Activated naive CD4-positive, alpha-beta T cell treated with anti-CD3 and anti-CD28 coated beads for 36 hours (primary cell): ENCODE measurements around the gene SERTAD1. TPM values are rescaled to one million over a fixed set of nuclear protein-coding genes. Genes with fewer than 3 reads are reported as not detected.

Experiments
- CTCF ChIA-PET: fragments of 350-600 bp; sonication (Branson Sonifier 250); formaldehyde crosslinking; loops from one replicate; lab custom pipeline; 2021; ENCODE audit warnings: antibody characterized with exemption; lab: Charles Lee
- DNase-seq: peaks from one replicate; pipeline ENCODE4 v3.0.0-alpha.2; 2020
- H3K27ac Mint-ChIP-seq: one replicate; pipeline ENCODE4 v1.8.0; 2021; ENCODE audit warnings: mild to moderate bottlenecking, mixed read lengths
- H3K27me3 Mint-ChIP-seq: one replicate; pipeline ENCODE4 v1.8.0; 2021; ENCODE audit warnings: low read depth, mixed read lengths
- H3K36me3 Mint-ChIP-seq: one replicate; pipeline ENCODE4 v1.8.0; 2021; ENCODE audit warnings: low read depth, mixed read lengths
- H3K4me1 Mint-ChIP-seq: one replicate; pipeline ENCODE4 v1.8.0; 2021; ENCODE audit warnings: low read depth, mixed read lengths
- H3K4me3 Mint-ChIP-seq: one replicate; pipeline ENCODE4 v1.8.0; 2021; ENCODE audit warnings: mild to moderate bottlenecking, moderate library complexity, mixed read lengths
- H3K9me3 Mint-ChIP-seq: one replicate; pipeline ENCODE4 v1.8.0; 2021; ENCODE audit warnings: mixed read lengths
- intact Hi-C: fragments of 100-400 bp; cut with micrococcal nuclease; formaldehyde crosslinking; loops from one replicate; pipeline ENCODE4 v1.15.1; 2023
- total RNA-seq, 2 experiments: library from RNA; stranded (reverse); gene quantifications; one replicate each; pipeline ENCODE4 v1.2.3, GENCODE V29; 2021

The SERTAD1 gene
- total RNA-seq, 2 experiments from 2014 or later, result 8.8 to 9.2 TPM

DNA sequence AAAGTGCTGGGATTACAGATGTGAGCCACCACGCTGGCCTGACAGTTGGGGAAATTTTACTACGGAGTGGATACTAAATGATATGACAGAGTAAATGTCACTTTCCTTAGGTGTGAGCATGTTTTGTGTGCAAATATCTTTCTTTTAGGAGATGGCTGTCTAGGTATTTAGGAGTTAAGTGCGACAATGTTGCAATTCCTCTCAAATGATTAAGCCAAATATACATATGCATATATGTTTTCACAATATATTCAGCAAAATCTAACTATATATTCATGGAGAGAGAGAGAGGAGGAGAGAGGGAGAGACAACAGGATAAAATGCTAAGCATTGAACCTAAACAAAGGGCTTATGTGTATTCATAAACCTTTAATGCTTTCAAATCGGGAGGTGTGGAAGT lies 23.7 kb upstream of the SERTAD1 start:
- intact Hi-C loops, result no loop called here

GRCh38 chr19:40446263-40446784 lies 20.5 kb upstream of the SERTAD1 start:
- H3K9me3 Mint-ChIP-seq, result no peaks in the 10 kb centered on the region
- no peak overlapping the region for H3K4me3 Mint-ChIP-seq
- CTCF ChIA-PET, result no interaction called here
- H3K27me3 Mint-ChIP-seq, result no peaks in the 10 kb centered on the region
- DNase-seq, result no peak
- intact Hi-C loops, result no loop called here
- no peak overlapping the region for H3K27ac Mint-ChIP-seq
- H3K4me1 Mint-ChIP-seq, result peaks cover 14% of the 10 kb centered on the region
- peaks cover 2% of the 10 kb centered on the region for H3K36me3 Mint-ChIP-seq

More for the DNA sequence above, 23.7 kb upstream of the SERTAD1 start:
- Mint-ChIP-seq H3K9me3 (no peaks in the 10 kb centered on the region), H3K27ac (no peak overlapping the region), H3K4me3 (no peak overlapping the region), H3K36me3 (peaks cover 2% of the 10 kb centered on the region), H3K4me1 (peaks cover 3% of the 10 kb centered on the region), H3K27me3 (no peaks in the 10 kb centered on the region)
- no peak for DNase-seq
- CTCF ChIA-PET, result no interaction called here

- H3K27ac Mint-ChIP-seq, result no peak overlapping the region
- no peaks in the 10 kb centered on the region for H3K9me3 Mint-ChIP-seq
- intact Hi-C loops, result no loop called here
- H3K36me3 Mint-ChIP-seq, result peaks cover 2% of the 10 kb centered on the region
- CTCF ChIA-PET, result no interaction called here
- no peak for DNase-seq
- no peaks in the 10 kb centered on the region for H3K27me3 Mint-ChIP-seq
- peaks cover 16% of the 10 kb centered on the region for H3K4me1 Mint-ChIP-seq
- peak overlapping the region; percentile 43 for H3K4me3 Mint-ChIP-seq
Measured at GRCh38 chr19:40445780-40446262, 20.0 kb upstream of the SERTAD1 start.

DNA sequence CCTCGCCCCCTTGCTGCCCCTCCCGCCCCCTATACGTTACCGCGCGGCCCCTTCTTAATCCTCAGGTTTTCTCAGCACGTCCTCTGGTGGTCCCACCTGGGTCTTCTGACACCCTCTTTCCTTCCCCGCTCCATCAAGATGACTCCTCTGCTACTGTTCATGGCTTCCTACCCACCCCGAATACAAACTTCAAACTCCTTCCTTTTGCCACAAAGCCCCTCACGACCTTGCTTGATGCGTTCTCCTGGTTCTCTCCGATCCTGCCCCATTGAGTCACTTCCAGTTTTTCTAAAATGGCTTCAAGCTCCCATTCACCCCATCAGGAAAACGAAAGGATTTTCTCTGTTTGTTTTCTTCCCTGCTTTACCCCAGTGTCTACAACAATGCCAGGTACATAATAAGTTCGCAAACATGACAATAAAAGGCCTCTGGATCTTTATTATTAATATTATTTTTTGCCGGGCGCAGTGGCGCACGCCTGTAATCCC lies 19.1 kb upstream of the SERTAD1 start:
- intact Hi-C loops, result loop anchor here (1.0 to 5.0 kb wide), 5 partner anchors 24 to 352 kb away; partner anchors contain the start of genes ACTMAP, EGLN2 and SNRPA
- H3K27me3 Mint-ChIP-seq, result no peaks in the 10 kb centered on the region
- peak overlapping the region; percentile 60 for H3K27ac Mint-ChIP-seq
- no peaks in the 10 kb centered on the region for H3K9me3 Mint-ChIP-seq
- H3K36me3 Mint-ChIP-seq, result peaks cover 2% of the 10 kb centered on the region
- CTCF ChIA-PET, result no interaction called here
- H3K4me1 Mint-ChIP-seq, result peaks cover 19% of the 10 kb centered on the region
- DNase-seq, result no peak
- H3K4me3 Mint-ChIP-seq, result peak overlapping the region; percentile 97

- no peaks in the 10 kb centered on the region for H3K27me3 Mint-ChIP-seq
- H3K4me3 Mint-ChIP-seq, result peak within 1 kb of the TSS; percentile 97
- no peaks in the 10 kb centered on the region for H3K9me3 Mint-ChIP-seq
- H3K36me3 Mint-ChIP-seq, result no peaks in the 10 kb centered on the region
- DNase-seq, result peak; percentile 96
- CTCF ChIA-PET, result interaction anchor here (1.5 to 2.5 kb wide), 4 partner anchors 18 to 41 kb away, joined by 4 to 11 read pairs (median 8); partner anchors contain the start of gene SERTAD1
- H3K27ac Mint-ChIP-seq, result peak within 1 kb of the TSS; percentile 92
- peaks cover 19% of the 10 kb centered on the region for H3K4me1 Mint-ChIP-seq
- intact Hi-C loops, result loop anchor here (1.0 to 5.0 kb wide), 15 partner anchors 11 to 353 kb away; partner anchors contain the start of genes ACTMAP, AKT2, BLVRB and C19orf47
Measured at GRCh38 chr19:40444000-40444824, 18.4 kb upstream of the SERTAD1 start, which contains the start of gene SERTAD3. SERTAD3 (minus strand) TSS chr19:40444335; CDS start chr19:40442080, 2,255 bp downstream.

DNA sequence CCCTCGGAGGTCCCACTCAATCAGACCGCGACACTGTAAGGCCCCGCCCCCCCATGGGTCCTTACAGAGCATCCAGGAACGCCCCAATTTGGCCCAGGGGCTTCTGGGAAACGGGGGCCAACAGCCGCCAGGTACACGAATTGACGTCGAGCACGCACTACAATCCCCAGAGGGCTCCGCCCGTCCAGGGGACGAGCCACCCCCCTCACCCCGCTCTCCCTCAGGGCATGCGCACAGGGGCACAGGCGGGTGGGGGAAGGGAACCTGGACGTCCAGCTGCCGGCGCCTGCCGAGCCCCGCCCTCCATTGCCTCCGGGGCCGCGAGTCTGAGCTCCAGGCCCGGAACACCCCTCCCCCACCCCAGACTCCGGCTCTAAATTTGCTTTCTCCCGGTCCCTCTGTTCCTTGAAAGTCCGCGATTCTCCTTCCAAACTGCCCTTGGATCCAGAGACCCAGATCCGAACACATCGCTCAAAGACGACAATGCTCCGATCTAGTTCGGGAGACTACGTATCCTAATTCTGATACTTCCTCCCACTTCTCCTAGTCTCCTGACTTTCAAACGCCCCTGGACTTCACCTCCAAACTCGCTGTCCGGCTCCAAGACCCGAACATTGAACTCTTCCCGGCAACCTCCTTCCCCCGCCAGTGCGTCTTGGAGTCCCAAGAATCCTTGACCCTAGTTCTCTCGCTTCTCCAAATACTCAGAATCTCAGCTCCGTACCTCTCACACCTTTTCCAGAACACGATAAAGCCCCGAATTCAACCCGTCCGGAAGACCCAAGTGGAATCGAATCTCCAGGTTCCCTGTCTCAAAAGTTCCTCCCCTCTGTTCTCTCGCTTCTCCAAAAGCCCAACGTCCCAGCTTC lies 17.6 kb upstream of the SERTAD1 start:
- intact Hi-C loops, result loop anchor here (1.0 to 5.0 kb wide), 12 partner anchors 10 to 354 kb away; partner anchors contain the start of genes ACTMAP, AKT2, BLVRB and C19orf47
- Mint-ChIP-seq H3K4me3 (peak overlapping the region; percentile 97), H3K27me3 (no peaks in the 10 kb centered on the region), H3K27ac (peak overlapping the region; percentile 93), H3K4me1 (peaks cover 19% of the 10 kb centered on the region), H3K9me3 (no peaks in the 10 kb centered on the region), H3K36me3 (no peaks in the 10 kb centered on the region)
- CTCF ChIA-PET, result interaction anchor here (0.6 to 2.5 kb wide), 9 partner anchors 9 to 157 kb away, joined by 3 to 11 read pairs (median 4); partner anchors contain the start of genes BLVRB, LTBP4 and SERTAD1
- DNase-seq, result peak; percentile 100

DNA sequence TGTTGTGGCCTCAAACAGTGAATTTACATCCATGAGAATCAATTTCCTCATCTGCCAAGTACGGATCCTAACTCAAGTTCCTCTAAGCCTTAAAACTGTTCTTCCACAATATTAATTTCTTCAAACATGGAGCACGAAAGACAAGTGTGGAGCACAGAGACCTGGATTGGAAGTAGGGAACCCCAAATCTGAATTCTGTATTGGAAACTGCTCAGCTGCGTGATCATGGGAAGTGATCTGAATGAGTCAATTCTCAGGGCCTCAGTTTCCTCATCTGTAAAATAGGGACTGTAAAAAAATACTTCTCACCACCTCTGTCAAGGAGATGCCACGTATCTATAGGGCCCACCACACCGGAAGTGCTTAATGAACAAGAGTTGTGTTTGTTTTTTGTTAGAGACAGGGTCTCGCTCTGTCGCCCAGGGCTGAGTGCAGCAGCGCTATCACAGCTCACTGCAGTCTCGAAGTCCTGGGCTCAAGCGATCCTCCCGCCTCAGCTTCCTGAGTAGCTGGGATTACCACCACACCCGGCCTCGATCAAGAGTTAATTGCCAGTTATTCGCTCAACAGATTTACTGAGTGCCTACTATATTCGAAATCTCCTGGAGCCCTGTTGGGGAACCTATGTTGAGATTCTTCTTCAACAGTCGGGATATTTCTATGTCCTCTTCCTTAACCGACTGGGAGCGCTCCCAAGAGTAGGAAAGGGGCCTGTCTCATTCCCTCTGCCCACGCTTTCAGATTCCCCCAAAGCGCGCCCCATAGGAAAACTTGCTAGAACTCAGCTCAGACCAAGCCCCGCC lies 16.7 kb upstream of the SERTAD1 start:
- DNase-seq, result no peak

DNA sequence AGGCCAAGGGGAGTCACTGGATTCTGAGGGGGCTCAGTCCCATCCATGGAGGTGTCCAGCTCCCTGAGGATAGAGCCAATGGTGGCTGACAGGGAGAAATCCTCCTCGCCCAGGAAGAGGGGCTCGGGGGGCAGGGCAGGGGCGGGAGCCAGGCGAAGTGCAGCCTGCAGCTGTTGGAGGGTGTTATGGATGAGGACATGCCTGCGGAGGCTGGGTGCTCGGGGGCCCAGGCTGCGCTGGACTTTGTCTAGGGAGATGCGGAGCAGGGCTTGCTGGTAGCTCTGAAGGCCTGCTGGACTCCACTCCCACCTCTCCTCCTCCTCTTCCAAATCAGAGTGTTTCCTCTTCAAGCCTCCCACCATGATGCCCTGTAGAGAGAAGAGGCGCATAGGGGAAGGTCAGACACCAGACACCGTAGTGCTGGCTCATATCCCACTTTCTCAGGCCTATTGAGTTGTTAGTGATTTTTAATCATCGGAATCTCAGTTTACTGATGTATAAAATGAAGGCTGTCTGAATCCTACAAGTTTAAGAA lies 16.0 kb upstream of the SERTAD1 start:
- Mint-ChIP-seq H3K27me3 (no peaks in the 10 kb centered on the region), H3K36me3 (no peaks in the 10 kb centered on the region), H3K4me1 (peaks cover 19% of the 10 kb centered on the region), H3K27ac (peak overlapping the region; percentile 93), H3K4me3 (peak overlapping the region; percentile 97), H3K9me3 (no peaks in the 10 kb centered on the region)
- CTCF ChIA-PET, result interaction anchor here (0.8 to 2.5 kb wide), 2 partner anchors 21 to 22 kb away, joined by 3 to 11 read pairs; no protein-coding TSS in a partner anchor
- intact Hi-C loops, result loop anchor here (5.0 kb wide), 2 partner anchors 311 to 356 kb away; partner anchors contain the start of genes ACTMAP, EGLN2 and SNRPA
- no peak for DNase-seq

More for the DNA sequence above, 16.7 kb upstream of the SERTAD1 start:
- CTCF ChIA-PET, result interaction anchor here (0.6 to 2.5 kb wide), 9 partner anchors 8 to 158 kb away, joined by 3 to 11 read pairs (median 4); partner anchors contain the start of genes BLVRB, LTBP4 and SERTAD1
- Mint-ChIP-seq H3K9me3 (no peaks in the 10 kb centered on the region), H3K4me1 (peaks cover 19% of the 10 kb centered on the region), H3K4me3 (peak overlapping the region; percentile 97), H3K27me3 (no peaks in the 10 kb centered on the region), H3K36me3 (no peaks in the 10 kb centered on the region), H3K27ac (peak overlapping the region; percentile 93)
- intact Hi-C loops, result loop anchor here (1.0 to 5.0 kb wide), 12 partner anchors 9 to 355 kb away; partner anchors contain the start of genes ACTMAP, AKT2, BLVRB and C19orf47

DNA sequence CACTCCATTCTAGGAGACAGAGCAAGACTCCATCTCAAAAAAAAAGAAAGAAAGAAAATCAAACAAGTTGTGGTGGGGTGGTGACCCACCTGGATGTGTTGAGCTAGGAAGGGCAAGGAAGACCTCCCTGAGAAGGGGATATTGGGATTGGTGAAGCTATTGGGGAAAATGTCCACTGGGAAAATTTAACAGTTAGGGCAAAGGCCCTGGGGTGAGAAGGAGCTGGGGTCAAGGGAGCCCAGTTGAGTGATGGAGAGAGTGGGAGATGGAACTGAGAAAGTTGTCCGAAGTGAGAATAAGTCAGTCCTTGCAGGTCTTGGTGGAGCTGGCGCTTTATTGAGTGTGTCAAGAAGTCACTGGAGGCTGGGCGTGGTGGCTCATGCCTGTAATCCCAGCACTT lies 12.5 kb upstream of the SERTAD1 start:
- H3K4me1 Mint-ChIP-seq, result peaks cover 22% of the 10 kb centered on the region
- no peak overlapping the region for H3K4me3 Mint-ChIP-seq
- intact Hi-C loops, result no loop called here
- no peaks in the 10 kb centered on the region for H3K27me3 Mint-ChIP-seq
- no peaks in the 10 kb centered on the region for H3K9me3 Mint-ChIP-seq
- no peak overlapping the region for H3K27ac Mint-ChIP-seq
- CTCF ChIA-PET, result interaction anchor here (0.6 to 1.4 kb wide), 6 partner anchors 12 to 94 kb away, joined by 3 to 6 read pairs (median 6); partner anchors contain the start of gene SERTAD1
- no peaks in the 10 kb centered on the region for H3K36me3 Mint-ChIP-seq
- no peak for DNase-seq

- H3K4me3 Mint-ChIP-seq, result peak overlapping the region; percentile 88
- intact Hi-C loops, result loop anchor here (1.0 kb wide), 2 partner anchors 8 to 10 kb away; partner anchors contain the start of gene SERTAD1
- peaks cover 10% of the 10 kb centered on the region for H3K4me1 Mint-ChIP-seq
- CTCF ChIA-PET, result interaction anchor here (0.7 to 3.0 kb wide), 4 partner anchors 9 to 295 kb away, joined by 4 to 15 read pairs (median 6); no protein-coding TSS in a partner anchor
- H3K36me3 Mint-ChIP-seq, result no peaks in the 10 kb centered on the region
- H3K27me3 Mint-ChIP-seq, result no peaks in the 10 kb centered on the region
- H3K27ac Mint-ChIP-seq, result peak overlapping the region; percentile 91
- H3K9me3 Mint-ChIP-seq, result no peaks in the 10 kb centered on the region
- peak; percentile 64 for DNase-seq
Measured at GRCh38 chr19:40433391-40434216, 7.8 kb upstream of the SERTAD1 start.
